ENCODE data around the gene CD72.
"Not testable (repeated sequence)": the region's sequence is repeated elsewhere in the genome, so short reads cannot be mapped to it uniquely, and the experiment has no call there.

CD72 gene

DNA sequence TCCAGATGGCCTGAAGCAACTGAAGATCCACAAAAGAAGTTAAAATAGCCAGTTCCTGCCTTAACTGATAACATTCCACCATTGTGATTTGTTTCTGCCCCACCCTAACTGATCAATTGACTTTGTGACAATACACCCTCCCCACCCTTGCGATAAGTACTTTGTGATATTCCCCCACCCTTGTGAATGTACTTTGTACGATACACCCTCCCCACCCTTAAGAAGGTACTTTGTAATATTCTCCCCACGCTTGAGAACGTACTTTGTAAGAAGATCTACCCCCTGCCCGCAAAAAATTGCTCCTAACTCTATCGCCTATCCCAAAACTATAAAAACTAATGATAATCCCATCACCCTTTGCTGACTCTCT, 18.6 kb upstream of the CD72 start:
- H3K36me3 ChIP-seq (ENCODE audit: control insufficient read depth in 4 of 4, insufficient read depth in 4 of 4, low read length in 3 of 4); H3K27me3 ChIP-seq (replicated peaks in 2 of 5; ENCODE audit: control insufficient read depth in 4 of 5, insufficient read depth in 5 of 5, low read length in 4 of 5); H3K9me3 ChIP-seq (ENCODE audit: control extremely low read depth in 1 of 5, control insufficient read depth in 4 of 5, insufficient read depth in 2 of 5, low read depth in 1 of 5, low read length in 4 of 5); H3K27ac ChIP-seq (ENCODE audit: insufficient read depth in 1 of 2, low read depth in 1 of 2, low read length in 2 of 2, poor library complexity in 1 of 2, severe bottlenecking in 2 of 2); DNase-seq; POLR2A ChIA-PET; H3K4me3 ChIP-seq (ENCODE audit: control insufficient read depth in 1 of 7, extremely low read depth in 1 of 7, insufficient read depth in 4 of 7, low read depth in 2 of 7, low read length in 6 of 7): not testable (repeated sequence)
- peaks cover 6 to 54% (median 31%) of the 10 kb centered on the region in 4 experiments for H3K4me1 ChIP-seq (ENCODE audit: control extremely low read depth in 1 of 4, control insufficient read depth in 4 of 4, insufficient read depth in 4 of 4, low read length in 3 of 4)
- WGBS (ENCODE audit: insufficient coverage): 100% methylated on average over 5 of the region's 6 CpGs
- CTCF ChIA-PET: interaction anchor here (1.0 to 1.9 kb wide), 4 partner anchors 10 to 55 kb away, joined by 3 to 7 read pairs (median 3); no protein-coding TSS in a partner anchor

DNA sequence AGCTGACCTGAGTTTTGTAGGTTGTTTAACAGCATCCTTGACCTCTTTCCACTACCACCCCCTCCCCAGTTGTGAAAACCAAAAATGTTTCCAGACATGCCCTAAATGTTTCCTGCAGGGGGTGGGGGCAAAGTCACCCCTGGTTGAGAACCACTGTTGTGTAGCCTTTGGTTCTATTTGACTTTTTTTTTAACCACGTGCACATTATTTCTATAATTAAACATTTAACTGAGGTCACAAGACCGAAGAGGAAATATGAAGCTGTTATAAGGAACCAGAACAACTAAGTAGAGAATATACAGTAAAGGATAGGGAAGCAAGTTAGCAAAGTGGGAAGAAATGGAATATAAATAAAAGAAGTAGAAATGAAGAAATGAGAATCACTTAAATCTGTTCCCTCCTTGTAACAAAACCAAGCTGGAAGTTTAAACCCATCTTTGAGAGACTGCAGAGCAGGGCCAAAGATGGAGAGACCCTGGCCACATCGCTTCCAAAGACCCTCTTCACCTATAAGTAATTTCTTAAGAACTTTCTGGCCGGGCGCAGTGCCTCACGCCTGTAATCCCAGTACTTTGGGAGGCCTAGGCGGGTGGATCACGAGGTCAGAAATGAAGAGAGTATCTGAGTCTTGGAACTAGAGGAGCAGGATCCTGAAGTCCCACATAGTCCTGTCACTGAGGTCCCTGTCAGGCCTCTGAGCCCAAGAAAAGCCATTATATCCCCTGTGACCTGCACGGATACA, 18.1 kb upstream of the CD72 start:
- Histone ChIP-seq H3K36me3 (ENCODE audit: control insufficient read depth in 4 of 4, insufficient read depth in 4 of 4, low read length in 3 of 4) (no peaks in the 10 kb centered on the region), H3K4me1 (ENCODE audit: control extremely low read depth in 1 of 4, control insufficient read depth in 4 of 4, insufficient read depth in 4 of 4, low read length in 3 of 4) (peaks cover 6 to 49% (median 30%) of the 10 kb centered on the region in 4 experiments), H3K4me3 (ENCODE audit: control insufficient read depth in 1 of 7, extremely low read depth in 1 of 7, insufficient read depth in 4 of 7, low read depth in 2 of 7, low read length in 6 of 7) (peak overlapping the region in 1 of 7 experiments; percentile 3), H3K27me3 (replicated peaks in 2 of 5; ENCODE audit: control insufficient read depth in 4 of 5, insufficient read depth in 5 of 5, low read length in 4 of 5) (no peaks in the 10 kb centered on the region), H3K27ac (ENCODE audit: insufficient read depth in 1 of 2, low read depth in 1 of 2, low read length in 2 of 2, poor library complexity in 1 of 2, severe bottlenecking in 2 of 2) (no peak overlapping the region), H3K9me3 (ENCODE audit: control extremely low read depth in 1 of 5, control insufficient read depth in 4 of 5, insufficient read depth in 2 of 5, low read depth in 1 of 5, low read length in 4 of 5) (peaks cover 0 to 2% (median 0%) of the 10 kb centered on the region in 5 experiments)
- WGBS (ENCODE audit: insufficient coverage): 98% methylated on average over 5 of the region's 9 CpGs
- DNase-seq: peak in 1 of 3 donors; percentile 40
- ChIA-PET CTCF (interaction anchor here (1.0 to 1.9 kb wide), 5 partner anchors 11 to 56 kb away, joined by 3 to 7 read pairs (median 3); no protein-coding TSS in a partner anchor), POLR2A (no interaction called here)

DNA sequence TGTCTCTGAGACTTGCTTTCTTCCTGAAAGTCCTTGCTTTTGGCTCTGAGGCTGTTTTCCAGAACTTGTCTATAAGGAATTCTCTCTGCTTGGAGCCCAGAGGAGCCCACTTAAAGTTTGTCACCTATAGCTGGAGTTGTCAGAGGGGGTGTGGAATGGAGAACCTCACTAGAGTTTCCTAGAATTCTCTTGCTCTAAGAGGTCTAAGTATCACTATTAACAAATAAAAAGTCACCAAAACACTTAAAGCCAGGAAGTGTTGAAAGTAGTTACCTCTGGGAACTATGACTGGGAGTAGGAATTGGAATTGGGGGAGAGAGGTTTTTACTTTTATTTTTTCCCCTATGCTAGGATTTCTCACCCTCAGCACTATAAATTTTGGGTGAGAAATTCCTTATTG, 17.5 kb upstream of the CD72 start:
- ChIA-PET POLR2A (no interaction called here), CTCF (interaction anchor here (1.0 to 1.9 kb wide), 6 partner anchors 11 to 56 kb away, joined by 3 to 7 read pairs (median 3); no protein-coding TSS in a partner anchor)
- H3K9me3 ChIP-seq (ENCODE audit: control extremely low read depth in 1 of 5, control insufficient read depth in 4 of 5, insufficient read depth in 2 of 5, low read depth in 1 of 5, low read length in 4 of 5): peaks cover 0 to 2% (median 0%) of the 10 kb centered on the region in 5 experiments
- no peak overlapping the region for H3K4me3 ChIP-seq (ENCODE audit: control insufficient read depth in 1 of 7, extremely low read depth in 1 of 7, insufficient read depth in 4 of 7, low read depth in 2 of 7, low read length in 6 of 7)
- peaks cover 6 to 45% (median 30%) of the 10 kb centered on the region in 4 experiments for H3K4me1 ChIP-seq (ENCODE audit: control extremely low read depth in 1 of 4, control insufficient read depth in 4 of 4, insufficient read depth in 4 of 4, low read length in 3 of 4)
- DNase-seq: no peak
- no peak overlapping the region for H3K27ac ChIP-seq (ENCODE audit: insufficient read depth in 1 of 2, low read depth in 1 of 2, low read length in 2 of 2, poor library complexity in 1 of 2, severe bottlenecking in 2 of 2)
- no peaks in the 10 kb centered on the region for H3K36me3 ChIP-seq (ENCODE audit: control insufficient read depth in 4 of 4, insufficient read depth in 4 of 4, low read length in 3 of 4)
- no peaks in the 10 kb centered on the region for H3K27me3 ChIP-seq (replicated peaks in 2 of 5; ENCODE audit: control insufficient read depth in 4 of 5, insufficient read depth in 5 of 5, low read length in 4 of 5)

DNA sequence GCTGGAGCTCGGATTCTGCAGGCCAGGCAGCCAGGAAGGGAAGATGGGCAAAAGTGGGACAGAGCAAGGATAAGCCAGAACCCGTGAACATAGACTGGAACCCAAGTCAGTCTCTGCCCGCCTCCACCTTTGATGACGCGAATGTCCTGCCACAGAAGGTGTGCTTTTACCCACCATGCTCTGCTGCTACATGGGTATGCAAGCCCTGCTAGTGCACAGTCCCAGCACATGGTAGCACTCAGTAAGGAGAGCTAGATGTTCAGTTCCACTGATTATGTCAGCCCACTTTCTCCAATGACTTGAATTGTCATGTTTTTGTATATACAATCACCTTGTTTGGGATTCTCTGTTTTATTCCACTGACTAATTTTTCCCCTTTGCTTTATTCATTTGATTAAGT, 11.4 kb upstream of the CD72 start:
- CTCF ChIA-PET: interaction anchor here (1.5 to 2.4 kb wide), 3 partner anchors 10 to 16 kb away, joined by 8 to 9 read pairs (median 8); no protein-coding TSS in a partner anchor

DNA sequence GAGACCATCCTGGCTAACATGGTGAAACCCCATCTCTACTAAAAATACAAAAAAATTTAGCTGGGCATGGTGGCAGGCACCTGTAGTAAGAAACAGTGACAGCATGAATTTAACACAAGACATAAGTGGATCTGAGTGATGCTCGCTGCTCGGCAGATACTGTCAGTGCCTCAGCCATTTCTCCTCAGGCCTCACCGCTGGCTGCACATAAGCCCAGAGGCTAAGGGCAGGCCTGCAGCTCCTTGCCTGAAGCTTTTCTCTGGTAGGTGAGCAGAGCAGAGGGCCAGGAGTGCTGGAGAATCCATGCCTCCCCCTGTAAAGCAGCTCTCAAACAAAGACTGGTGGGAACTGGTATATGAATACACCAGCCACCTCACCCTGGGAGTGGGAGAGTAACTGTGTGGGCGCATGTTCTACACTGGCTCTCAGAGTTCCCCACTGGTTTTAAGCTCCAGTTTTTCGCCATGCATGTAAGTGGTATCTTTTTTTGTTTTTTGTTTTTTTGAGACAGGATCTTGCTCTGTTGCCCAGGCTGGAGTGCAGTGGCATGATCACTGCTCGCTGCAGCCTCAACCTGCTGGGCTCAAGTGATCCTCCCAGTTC, 10.3 kb upstream of the CD72 start:
- Histone ChIP-seq H3K4me3 (ENCODE audit: control insufficient read depth in 1 of 7, extremely low read depth in 1 of 7, insufficient read depth in 4 of 7, low read depth in 2 of 7, low read length in 6 of 7) (no peak overlapping the region), H3K9me3 (ENCODE audit: control extremely low read depth in 1 of 5, control insufficient read depth in 4 of 5, insufficient read depth in 2 of 5, low read depth in 1 of 5, low read length in 4 of 5) (no peaks in the 10 kb centered on the region), H3K36me3 (ENCODE audit: control insufficient read depth in 4 of 4, insufficient read depth in 4 of 4, low read length in 3 of 4) (no peaks in the 10 kb centered on the region), H3K27ac (ENCODE audit: insufficient read depth in 1 of 2, low read depth in 1 of 2, low read length in 2 of 2, poor library complexity in 1 of 2, severe bottlenecking in 2 of 2) (no peak overlapping the region), H3K27me3 (replicated peaks in 2 of 5; ENCODE audit: control insufficient read depth in 4 of 5, insufficient read depth in 5 of 5, low read length in 4 of 5) (no peaks in the 10 kb centered on the region), H3K4me1 (ENCODE audit: control extremely low read depth in 1 of 4, control insufficient read depth in 4 of 4, insufficient read depth in 4 of 4, low read length in 3 of 4) (no peaks in the 10 kb centered on the region)
- POLR2A ChIA-PET: no interaction called here
- no peak for DNase-seq
- CTCF ChIA-PET: interaction anchor here (1.5 to 2.4 kb wide), 6 partner anchors 9 to 25 kb away, joined by 5 to 9 read pairs (median 8); no protein-coding TSS in a partner anchor
- WGBS (ENCODE audit: insufficient coverage): 97% methylated on average over 6 of the region's 6 CpGs

More for the DNA sequence above, 11.4 kb upstream of the CD72 start:
- POLR2A ChIA-PET: no interaction called here
- Histone ChIP-seq H3K27me3 (replicated peaks in 2 of 5; ENCODE audit: control insufficient read depth in 4 of 5, insufficient read depth in 5 of 5, low read length in 4 of 5) (no peaks in the 10 kb centered on the region), H3K27ac (ENCODE audit: insufficient read depth in 1 of 2, low read depth in 1 of 2, low read length in 2 of 2, poor library complexity in 1 of 2, severe bottlenecking in 2 of 2) (no peak overlapping the region), H3K9me3 (ENCODE audit: control extremely low read depth in 1 of 5, control insufficient read depth in 4 of 5, insufficient read depth in 2 of 5, low read depth in 1 of 5, low read length in 4 of 5) (no peaks in the 10 kb centered on the region), H3K4me3 (ENCODE audit: control insufficient read depth in 1 of 7, extremely low read depth in 1 of 7, insufficient read depth in 4 of 7, low read depth in 2 of 7, low read length in 6 of 7) (no peak overlapping the region), H3K36me3 (ENCODE audit: control insufficient read depth in 4 of 4, insufficient read depth in 4 of 4, low read length in 3 of 4) (no peaks in the 10 kb centered on the region), H3K4me1 (ENCODE audit: control extremely low read depth in 1 of 4, control insufficient read depth in 4 of 4, insufficient read depth in 4 of 4, low read length in 3 of 4) (no peaks in the 10 kb centered on the region)
- DNase-seq: no peak
- 100% methylated on average over 5 of the region's 5 CpGs for WGBS (ENCODE audit: insufficient coverage)

DNA sequence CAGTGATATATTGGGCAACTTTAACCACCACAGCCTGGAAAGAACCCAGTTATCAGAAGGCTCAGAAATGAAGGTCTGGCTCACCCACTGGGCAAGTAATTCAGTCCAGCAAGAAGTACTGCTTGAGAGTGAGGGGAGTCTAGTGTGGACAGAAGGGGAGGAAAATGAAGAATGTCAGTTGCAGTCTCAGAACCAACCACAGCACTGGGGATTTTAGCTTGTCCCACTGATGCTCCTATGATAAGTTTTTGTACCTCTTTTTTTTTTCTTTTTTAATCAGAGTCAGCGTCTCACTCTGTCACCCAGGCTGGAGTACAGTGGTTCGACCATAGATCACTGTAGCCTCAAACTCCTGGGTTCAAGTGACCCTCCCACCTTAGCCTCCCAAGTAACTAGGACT, 9.4 kb upstream of the CD72 start:
- ChIA-PET CTCF (interaction anchor here (1.6 to 2.4 kb wide), 4 partner anchors 12 to 24 kb away, joined by 5 to 9 read pairs (median 6); no protein-coding TSS in a partner anchor), POLR2A (no interaction called here)
- Histone ChIP-seq H3K27ac (ENCODE audit: insufficient read depth in 1 of 2, low read depth in 1 of 2, low read length in 2 of 2, poor library complexity in 1 of 2, severe bottlenecking in 2 of 2) (no peak overlapping the region), H3K9me3 (ENCODE audit: control extremely low read depth in 1 of 5, control insufficient read depth in 4 of 5, insufficient read depth in 2 of 5, low read depth in 1 of 5, low read length in 4 of 5) (no peaks in the 10 kb centered on the region), H3K27me3 (replicated peaks in 2 of 5; ENCODE audit: control insufficient read depth in 4 of 5, insufficient read depth in 5 of 5, low read length in 4 of 5) (no peaks in the 10 kb centered on the region), H3K4me1 (ENCODE audit: control extremely low read depth in 1 of 4, control insufficient read depth in 4 of 4, insufficient read depth in 4 of 4, low read length in 3 of 4) (no peaks in the 10 kb centered on the region), H3K4me3 (ENCODE audit: control insufficient read depth in 1 of 7, extremely low read depth in 1 of 7, insufficient read depth in 4 of 7, low read depth in 2 of 7, low read length in 6 of 7) (no peak overlapping the region), H3K36me3 (ENCODE audit: control insufficient read depth in 4 of 4, insufficient read depth in 4 of 4, low read length in 3 of 4) (no peaks in the 10 kb centered on the region)
- 100% methylated on average over 2 of the region's 2 CpGs for WGBS (ENCODE audit: insufficient coverage)
- no peak for DNase-seq

DNA sequence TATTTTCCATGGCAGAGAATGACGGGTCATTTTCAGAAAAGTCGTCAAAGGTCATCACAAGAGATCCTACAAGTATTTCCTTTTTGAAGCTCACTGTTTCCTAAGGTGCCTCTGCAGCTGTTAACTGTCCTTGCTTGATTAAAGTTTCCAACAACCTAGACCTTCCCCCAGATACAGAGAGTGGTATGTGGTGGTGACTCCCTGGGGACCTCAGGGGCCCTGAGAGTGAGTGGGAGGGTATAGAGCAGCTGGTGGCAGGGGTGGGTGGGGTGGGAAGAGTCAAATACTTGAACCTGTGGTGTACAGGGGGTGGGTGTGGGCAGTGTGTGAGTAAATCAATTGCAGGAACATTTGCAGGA, 1.6 kb upstream of the CD72 start:
- CTCF ChIA-PET: interaction anchor here (0.8 to 2.6 kb wide), 8 partner anchors 9 to 506 kb away, joined by 3 to 10 read pairs (median 4); no protein-coding TSS in a partner anchor
- POLR2A ChIA-PET: interaction anchor here (1.1 kb wide), 1 partner anchor 135 kb away, joined by 3 read pairs; no protein-coding TSS in a partner anchor
- no peak for DNase-seq
- peak overlapping the region in 2 of 7 experiments; percentile 13 to 32 for H3K4me3 ChIP-seq (ENCODE audit: control insufficient read depth in 1 of 7, extremely low read depth in 1 of 7, insufficient read depth in 4 of 7, low read depth in 2 of 7, low read length in 6 of 7)
- 14% methylated on average over 2 of the region's 2 CpGs for WGBS (ENCODE audit: insufficient coverage)
- no peaks in the 10 kb centered on the region for H3K27me3 ChIP-seq (replicated peaks in 2 of 5; ENCODE audit: control insufficient read depth in 4 of 5, insufficient read depth in 5 of 5, low read length in 4 of 5)
- no peaks in the 10 kb centered on the region for H3K9me3 ChIP-seq (ENCODE audit: control extremely low read depth in 1 of 5, control insufficient read depth in 4 of 5, insufficient read depth in 2 of 5, low read depth in 1 of 5, low read length in 4 of 5)
- H3K27ac ChIP-seq (ENCODE audit: insufficient read depth in 1 of 2, low read depth in 1 of 2, low read length in 2 of 2, poor library complexity in 1 of 2, severe bottlenecking in 2 of 2): no peak overlapping the region
- H3K4me1 ChIP-seq (ENCODE audit: control extremely low read depth in 1 of 4, control insufficient read depth in 4 of 4, insufficient read depth in 4 of 4, low read length in 3 of 4): peaks cover 0 to 54% (median 33%) of the 10 kb centered on the region in 4 experiments
- no peaks in the 10 kb centered on the region for H3K36me3 ChIP-seq (ENCODE audit: control insufficient read depth in 4 of 4, insufficient read depth in 4 of 4, low read length in 3 of 4)
